Gastroesophageal sphincter (tissue), 4 donors: ENCODE data around the gene RRP9. TPM values are rescaled to one million over a fixed set of nuclear protein-coding genes. Genes with fewer than 3 reads are reported as not detected.
"Not testable (repeated sequence)": the region's sequence is repeated elsewhere in the genome, so short reads cannot be mapped to it uniquely, and the experiment has no call there.

ENCODE experiments used
- ATAC-seq: fragments of 150-250 bp; one replicate; pipeline ENCODE4 v1.9.1; 2016; ENCODE audit warnings: mild to moderate bottlenecking, moderate library complexity
- H3K27ac ChIP-seq, 4 donors: fragments of 200-600 bp; sonication (generic) in 3 of 4; 1 replicate in 3 of 4; 2 replicates in 1 of 4; pipeline ENCODE4 v1.5.1; 2016 to 2019
- H3K27me3 ChIP-seq: fragments of 200-600 bp; sonication (generic); one replicate; pipeline ENCODE4 v1.5.1; 2019
- H3K36me3 ChIP-seq, 2 donors: fragments of 200-600 bp; sonication (generic); one replicate each; pipeline ENCODE4 v1.5.1; 2019; ENCODE audit warnings: control low read depth in 1 of 2
- H3K4me1 ChIP-seq, 3 donors: fragments of 200-600 bp; sonication (generic); 1 replicate in 2 of 3; 2 replicates in 1 of 3; pipeline ENCODE4 v1.5.1; 2016 to 2019; ENCODE audit warnings: control low read depth in 2 of 3
- H3K4me3 ChIP-seq, 2 donors: fragments of 200-600 bp; sonication (generic); one replicate each; pipeline ENCODE4 v1.5.1; 2019; ENCODE audit warnings: mild to moderate bottlenecking in 1 of 2, moderate library complexity in 1 of 2
- H3K9me3 ChIP-seq, 3 donors: fragments of 200-600 bp; sonication (generic); one replicate each; pipeline ENCODE4 v1.5.1; 2017 to 2019; ENCODE audit warnings: control low read depth in 2 of 3
- EP300 ChIP-seq: sonication (generic); formaldehyde crosslinking; IDR thresholded peaks from one replicate; pipeline ENCODE4 v1.6.1; 2017; ENCODE audit warnings: antibody characterized with exemption, mild to moderate bottlenecking
- POLR2A ChIP-seq, 2 donors: fragments of 450-650 bp; IDR thresholded peaks; one replicate each; pipeline ENCODE4 v1.6.1; 2017; ENCODE audit warnings: antibody characterized with exemption in 2 of 2, mild to moderate bottlenecking in 2 of 2, moderate library complexity in 1 of 2
- POLR2AphosphoS5 ChIP-seq: sonication (generic); formaldehyde crosslinking; IDR thresholded peaks from one replicate; pipeline ENCODE4 v1.6.1; 2017; ENCODE audit warnings: antibody characterized with exemption
- WGBS, 2 donors: methylation state at CpG; one replicate each; pipeline ENCODE4 v1.1.5; 2018; ENCODE audit warnings: low coverage in 1 of 2; 5-methylcytosine and 5-hydroxymethylcytosine counted together
- total RNA-seq, 4 donors: library from RNA; depleted of rRNA; stranded (reverse); fragments of >200 nt; gene quantifications; one replicate each; pipeline ENCODE4 v1.1.0, GENCODE V29; 2016
- TF ChIP-seq, protein P1 (sequence below), 4 experiments: fragments of 200-600 bp in 2 of 4; fragments of 450-650 bp in 2 of 4; sonication (generic) in 1 of 4; IDR thresholded peaks; one replicate each; pipeline ENCODE4 v1.5.1; 2017 to 2019; ENCODE audit warnings: antibody characterized with exemption in 4 of 4, mild to moderate bottlenecking in 2 of 4, moderate library complexity in 2 of 4

RRP9 gene
- total RNA-seq, 4 donors from 2014 or later: 5.3 to 14.8 (median 10.9) TPM

GRCh38 chr3:51932471-51933370, 9.0 kb downstream of the RRP9 start:
- Histone ChIP-seq H3K9me3 (no peaks in the 10 kb centered on the region), H3K27ac (no peak overlapping the region), H3K4me3 (no peak overlapping the region), H3K36me3 (peaks cover 0 to 68% of the 10 kb centered on the region in 2 donors), H3K27me3 (no peaks in the 10 kb centered on the region), H3K4me1 (no peaks in the 10 kb centered on the region)
- no peak for ATAC-seq
- 81 to 91% methylated on average over 3 to 8 of the region's 15 CpGs for WGBS, 2 donors
- TF ChIP-seq EP300 (no peak), POLR2AphosphoS5 (no peak), POLR2A (IDR thresholded peaks at IDR 0.05) (no peak)
- TF ChIP-seq, protein P1, sequence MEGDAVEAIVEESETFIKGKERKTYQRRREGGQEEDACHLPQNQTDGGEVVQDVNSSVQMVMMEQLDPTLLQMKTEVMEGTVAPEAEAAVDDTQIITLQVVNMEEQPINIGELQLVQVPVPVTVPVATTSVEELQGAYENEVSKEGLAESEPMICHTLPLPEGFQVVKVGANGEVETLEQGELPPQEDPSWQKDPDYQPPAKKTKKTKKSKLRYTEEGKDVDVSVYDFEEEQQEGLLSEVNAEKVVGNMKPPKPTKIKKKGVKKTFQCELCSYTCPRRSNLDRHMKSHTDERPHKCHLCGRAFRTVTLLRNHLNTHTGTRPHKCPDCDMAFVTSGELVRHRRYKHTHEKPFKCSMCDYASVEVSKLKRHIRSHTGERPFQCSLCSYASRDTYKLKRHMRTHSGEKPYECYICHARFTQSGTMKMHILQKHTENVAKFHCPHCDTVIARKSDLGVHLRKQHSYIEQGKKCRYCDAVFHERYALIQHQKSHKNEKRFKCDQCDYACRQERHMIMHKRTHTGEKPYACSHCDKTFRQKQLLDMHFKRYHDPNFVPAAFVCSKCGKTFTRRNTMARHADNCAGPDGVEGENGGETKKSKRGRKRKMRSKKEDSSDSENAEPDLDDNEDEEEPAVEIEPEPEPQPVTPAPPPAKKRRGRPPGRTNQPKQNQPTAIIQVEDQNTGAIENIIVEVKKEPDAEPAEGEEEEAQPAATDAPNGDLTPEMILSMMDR (IDR thresholded peaks at IDR 0.05): no peak

- no peaks in the 10 kb centered on the region for H3K9me3 ChIP-seq
- WGBS, 2 donors: 74 to 100% methylated on average over 4 to 6 of the region's 6 CpGs
- H3K36me3 ChIP-seq: peaks cover 0 to 59% of the 10 kb centered on the region in 2 donors
- H3K27ac ChIP-seq: no peak overlapping the region
- H3K27me3 ChIP-seq: no peaks in the 10 kb centered on the region
- no peak overlapping the region for H3K4me3 ChIP-seq
- no peak for ATAC-seq
- no peak for TF ChIP-seq POLR2AphosphoS5
- TF ChIP-seq, protein P1 (IDR thresholded peaks at IDR 0.05): no peak
- no peak for TF ChIP-seq POLR2A (IDR thresholded peaks at IDR 0.05)
- no peak for TF ChIP-seq EP300
- no peaks in the 10 kb centered on the region for H3K4me1 ChIP-seq
These were observed 9.9 kb downstream of the RRP9 start for GRCh38 chr3:51931756-51932155.

DNA sequence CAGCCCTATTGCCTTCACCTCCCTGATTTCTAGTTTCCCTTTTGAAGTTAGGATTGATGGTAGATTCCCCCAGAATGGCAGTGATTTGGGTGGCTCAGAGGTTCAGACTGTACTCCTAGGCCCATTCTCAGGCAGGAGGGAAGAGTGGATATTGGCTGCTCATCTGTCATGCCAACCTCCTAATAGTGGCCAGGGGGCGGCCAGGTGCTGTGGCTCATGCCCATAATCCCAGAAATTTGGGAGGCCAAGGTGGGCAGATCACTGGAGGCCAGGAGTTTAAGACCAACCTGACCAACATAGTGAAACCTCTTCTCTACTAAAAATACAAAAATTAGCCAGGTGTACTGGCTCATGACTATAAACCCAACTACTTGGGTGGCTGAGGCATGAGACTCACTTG, 11.3 kb downstream of the RRP9 start:
- ATAC-seq: no peak
- Histone ChIP-seq H3K9me3 (no peaks in the 10 kb centered on the region), H3K4me1 (no peaks in the 10 kb centered on the region), H3K27ac (no peak overlapping the region), H3K27me3 (no peaks in the 10 kb centered on the region), H3K36me3 (peaks cover 0 to 46% of the 10 kb centered on the region in 2 donors), H3K4me3 (no peak overlapping the region)
- WGBS, 2 donors: no CpG with 5 or more reads among the region's 1 CpG
- TF ChIP-seq POLR2AphosphoS5 (no peak), EP300 (no peak), POLR2A (IDR thresholded peaks at IDR 0.05) (no peak)
- TF ChIP-seq, protein P1 (IDR thresholded peaks at IDR 0.05): no peak

- WGBS, 2 donors: 53 to 66% methylated on average over 3 to 5 of the region's 5 CpGs
- no peak for TF ChIP-seq POLR2A (IDR thresholded peaks at IDR 0.05)
- TF ChIP-seq EP300: no peak
- TF ChIP-seq, protein P1 (IDR thresholded peaks at IDR 0.05): no peak
- H3K4me1 ChIP-seq: no peaks in the 10 kb centered on the region
- no peaks in the 10 kb centered on the region for H3K9me3 ChIP-seq
- H3K36me3 ChIP-seq: peaks cover 0 to 36% of the 10 kb centered on the region in 2 donors
- ATAC-seq: no peak
- no peak overlapping the region for H3K27ac ChIP-seq
- H3K27me3 ChIP-seq: no peaks in the 10 kb centered on the region
- H3K4me3 ChIP-seq: no peak overlapping the region
These were observed 12.2 kb downstream of the RRP9 start for GRCh38 chr3:51929420-51930003.

DNA sequence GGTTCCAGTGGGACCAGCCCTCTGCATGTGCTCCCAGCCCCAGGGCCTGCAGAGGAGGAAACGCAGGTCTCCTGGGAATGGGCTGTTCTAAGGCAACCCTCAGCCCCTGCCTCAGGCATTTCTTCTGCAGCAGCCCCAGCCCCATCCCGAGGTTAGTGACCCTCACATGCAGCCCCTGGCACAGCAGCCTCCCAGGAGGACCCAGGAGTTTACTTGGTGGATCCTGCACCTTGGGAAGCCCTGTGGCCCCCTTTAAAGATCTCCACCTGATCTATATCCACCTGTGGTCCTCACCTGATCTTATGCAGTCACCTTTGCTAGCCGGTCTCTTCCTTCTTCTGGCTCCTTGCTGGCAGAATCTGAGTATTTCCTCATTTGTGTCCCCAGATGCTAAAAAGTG, 12.7 kb downstream of the RRP9 start:
- 100% methylated on average over 1 of the region's 3 CpGs; no CpG with 5 or more reads in 1 of the 2 donors for WGBS, 2 donors
- H3K9me3 ChIP-seq, H3K4me1 ChIP-seq, H3K27me3 ChIP-seq, ATAC-seq, H3K27ac ChIP-seq, H3K4me3 ChIP-seq: not testable (repeated sequence)
- peaks cover 0 to 31% of the 10 kb centered on the region in 2 donors for H3K36me3 ChIP-seq
